ENCODE measurements around the gene GPR62.
"Not testable (repeated sequence)": the region's sequence is repeated elsewhere in the genome, so short reads cannot be mapped to it uniquely, and the experiment has no call there.

The GPR62 gene, protein sequence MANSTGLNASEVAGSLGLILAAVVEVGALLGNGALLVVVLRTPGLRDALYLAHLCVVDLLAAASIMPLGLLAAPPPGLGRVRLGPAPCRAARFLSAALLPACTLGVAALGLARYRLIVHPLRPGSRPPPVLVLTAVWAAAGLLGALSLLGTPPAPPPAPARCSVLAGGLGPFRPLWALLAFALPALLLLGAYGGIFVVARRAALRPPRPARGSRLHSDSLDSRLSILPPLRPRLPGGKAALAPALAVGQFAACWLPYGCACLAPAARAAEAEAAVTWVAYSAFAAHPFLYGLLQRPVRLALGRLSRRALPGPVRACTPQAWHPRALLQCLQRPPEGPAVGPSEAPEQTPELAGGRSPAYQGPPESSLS

DNA sequence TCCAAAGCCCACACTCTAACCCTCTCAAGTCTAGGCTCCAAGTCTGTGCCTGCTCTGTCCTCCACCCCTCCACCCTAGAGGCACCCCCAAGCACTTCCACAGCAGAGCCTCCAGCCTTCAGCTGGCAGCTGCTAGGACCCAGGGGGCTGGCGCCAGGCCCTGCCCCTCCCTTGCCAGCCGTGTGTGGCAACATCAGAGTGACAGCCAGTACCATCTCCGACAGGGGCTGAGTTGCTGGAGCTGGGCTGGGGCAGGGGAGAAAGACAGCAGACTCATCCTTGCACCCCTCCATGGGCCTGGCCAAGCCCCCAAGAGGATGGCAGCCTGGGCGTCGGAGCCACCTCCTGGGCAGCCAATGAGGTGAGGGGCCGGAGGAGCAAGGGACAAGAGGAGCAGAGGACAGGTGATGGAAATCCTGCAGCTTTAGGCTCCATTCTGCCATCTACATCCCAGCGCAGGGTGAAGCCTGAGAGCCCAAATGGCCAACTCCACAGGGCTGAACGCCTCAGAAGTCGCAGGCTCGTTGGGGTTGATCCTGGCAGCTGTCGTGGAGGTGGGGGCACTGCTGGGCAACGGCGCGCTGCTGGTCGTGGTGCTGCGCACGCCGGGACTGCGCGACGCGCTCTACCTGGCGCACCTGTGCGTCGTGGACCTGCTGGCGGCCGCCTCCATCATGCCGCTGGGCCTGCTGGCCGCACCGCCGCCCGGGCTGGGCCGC is at the start of gene GPR62:
Gene GPR62, plus strand, starts transcription at position 207 of the 718 bp plus-strand sequence. Its CDS starts 272 bp downstream, at position 479.
- no peak within 1 kb of the TSS for H3K27ac Mint-ChIP-seq
- DNase-seq (no peak), ATAC-seq (no peak)
- H3K4me1 Mint-ChIP-seq: no peaks in the 10 kb centered on the region
- peaks cover 34% of the 10 kb centered on the region for H3K27me3 Mint-ChIP-seq
- no peaks in the 10 kb centered on the region for H3K9me3 Mint-ChIP-seq
- no peaks in the 10 kb centered on the region for H3K36me3 Mint-ChIP-seq (ENCODE audit: low read depth)
- no peak within 1 kb of the TSS for H3K4me3 Mint-ChIP-seq

DNA sequence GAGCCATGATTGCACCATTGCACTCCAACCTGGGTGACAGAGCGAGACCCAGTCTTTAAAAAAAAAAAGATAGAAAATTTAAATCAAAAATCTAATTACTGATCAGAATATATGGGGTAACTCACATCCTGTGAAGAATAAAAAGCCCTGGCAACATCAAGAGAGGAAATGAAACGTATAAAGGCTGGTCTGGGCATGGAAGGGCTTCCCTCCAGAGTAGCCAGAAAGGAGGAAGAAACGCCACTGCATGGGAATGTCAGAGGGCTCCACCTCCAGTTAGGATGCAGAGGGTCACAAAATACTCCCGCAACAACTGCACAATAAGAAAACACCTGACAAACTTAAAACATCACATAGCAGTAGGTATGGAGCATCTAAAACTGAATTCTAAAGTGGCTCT is 47.2 kb upstream of the GPR62 start:
- Mint-ChIP-seq H3K27me3 (peaks cover 20% of the 10 kb centered on the region), H3K4me3 (no peak overlapping the region), H3K27ac (no peak overlapping the region), H3K36me3 (ENCODE audit: low read depth) (peaks cover 4% of the 10 kb centered on the region), H3K4me1 (no peaks in the 10 kb centered on the region), H3K9me3 (peaks cover 14% of the 10 kb centered on the region)
- DNase-seq: no peak
- ATAC-seq: no peak

DNA sequence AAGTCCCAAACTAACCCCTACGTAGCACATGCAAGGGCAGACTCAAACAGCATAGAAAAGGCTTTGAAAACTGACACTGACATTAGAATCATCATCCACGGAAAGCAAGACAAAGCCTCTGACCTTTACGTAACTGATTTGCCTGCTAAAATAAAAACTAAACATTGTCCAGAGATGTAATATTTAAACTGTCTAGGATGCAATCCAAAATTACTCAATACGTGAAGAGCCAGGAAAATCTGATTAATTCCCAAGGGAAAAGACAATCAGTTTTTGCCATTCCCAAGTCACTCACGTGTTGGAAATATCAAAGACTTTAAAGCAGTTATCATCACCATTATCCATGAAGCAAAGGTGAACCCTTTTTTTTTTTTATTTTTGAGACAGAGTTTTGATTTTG is 38.8 kb upstream of the GPR62 start:
- Mint-ChIP-seq H3K27ac (no peak overlapping the region), H3K27me3 (peaks cover 6% of the 10 kb centered on the region), H3K36me3 (ENCODE audit: low read depth) (no peaks in the 10 kb centered on the region), H3K4me3 (no peak overlapping the region), H3K9me3 (no peaks in the 10 kb centered on the region), H3K4me1 (no peaks in the 10 kb centered on the region)
- ATAC-seq (no peak), DNase-seq (no peak)

DNA sequence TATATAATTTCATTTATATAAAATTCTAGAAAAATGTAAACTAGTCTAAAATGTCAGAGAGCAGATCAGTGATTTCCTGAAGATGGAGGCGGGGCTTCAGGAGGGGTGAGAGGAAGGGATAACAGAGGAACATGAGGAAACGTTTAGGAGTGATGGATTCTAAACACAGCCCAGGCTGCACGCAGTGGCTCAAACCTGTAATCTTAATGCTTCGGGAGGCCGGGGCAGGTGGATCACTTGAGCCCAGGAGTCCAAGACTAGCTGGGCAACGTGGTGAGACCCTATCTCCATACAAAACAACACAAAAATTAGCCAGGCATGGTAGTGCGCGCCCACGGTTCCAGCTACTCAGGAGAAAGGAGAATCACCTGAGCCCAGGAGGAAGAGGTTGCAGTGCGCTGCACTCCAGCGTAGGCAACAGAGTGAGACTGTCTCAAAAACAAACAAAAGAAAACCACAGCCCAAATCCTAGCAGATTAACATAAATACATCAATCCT is 34.1 kb upstream of the GPR62 start:
- DNase-seq: no peak
- Mint-ChIP-seq H3K4me1 (no peaks in the 10 kb centered on the region), H3K4me3 (no peak overlapping the region), H3K9me3 (no peaks in the 10 kb centered on the region), H3K27me3 (peaks cover 8% of the 10 kb centered on the region), H3K27ac (no peak overlapping the region), H3K36me3 (ENCODE audit: low read depth) (no peaks in the 10 kb centered on the region)
- ATAC-seq: no peak

DNA sequence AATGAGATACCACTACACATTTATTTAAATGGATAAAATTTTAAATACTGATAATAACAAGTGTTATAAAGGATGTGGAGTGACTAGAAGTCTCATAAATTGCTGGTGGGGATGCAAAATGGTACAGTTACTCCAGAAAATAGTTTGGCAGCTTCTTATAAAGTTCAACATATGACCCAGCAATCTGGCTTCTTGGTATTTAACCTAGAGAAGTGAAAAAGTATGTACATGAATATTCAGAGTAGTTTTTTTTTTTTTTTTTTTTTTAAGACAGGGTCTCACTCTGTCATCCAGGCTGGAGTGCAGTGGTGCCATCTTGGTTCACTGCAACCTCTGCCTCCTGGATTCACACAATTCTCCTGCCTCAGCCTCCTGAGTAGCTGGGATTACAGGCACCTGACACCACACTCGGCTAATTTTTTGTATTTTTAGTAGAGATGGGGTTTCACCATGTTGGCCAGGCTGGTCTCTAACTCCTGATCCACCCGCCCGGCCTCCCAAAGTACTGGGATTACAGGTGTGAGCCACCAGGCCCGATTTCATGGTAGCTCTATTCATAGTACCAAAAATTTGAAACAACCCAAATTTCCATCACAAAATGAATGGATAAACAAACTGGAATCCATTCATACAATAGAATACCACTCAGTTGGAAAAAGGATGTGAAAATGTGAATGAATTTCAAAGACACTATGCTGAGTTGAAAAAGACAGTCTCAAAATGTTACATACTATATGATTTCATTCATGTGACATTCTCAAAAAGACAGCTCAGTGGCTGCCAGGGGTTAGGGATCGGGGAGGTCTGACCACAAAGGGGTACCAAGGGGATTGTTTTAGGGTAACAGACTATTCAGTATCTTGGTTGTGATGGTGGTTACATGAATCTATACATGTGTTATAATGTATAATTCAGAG is 27.9 kb upstream of the GPR62 start:
- Mint-ChIP-seq H3K36me3 (ENCODE audit: low read depth) (peaks cover 14% of the 10 kb centered on the region), H3K4me3 (no peak overlapping the region), H3K27ac (no peak overlapping the region), H3K4me1 (no peaks in the 10 kb centered on the region), H3K9me3 (no peaks in the 10 kb centered on the region), H3K27me3 (peaks cover 1% of the 10 kb centered on the region)
- ATAC-seq (no peak), DNase-seq (no peak)

DNA sequence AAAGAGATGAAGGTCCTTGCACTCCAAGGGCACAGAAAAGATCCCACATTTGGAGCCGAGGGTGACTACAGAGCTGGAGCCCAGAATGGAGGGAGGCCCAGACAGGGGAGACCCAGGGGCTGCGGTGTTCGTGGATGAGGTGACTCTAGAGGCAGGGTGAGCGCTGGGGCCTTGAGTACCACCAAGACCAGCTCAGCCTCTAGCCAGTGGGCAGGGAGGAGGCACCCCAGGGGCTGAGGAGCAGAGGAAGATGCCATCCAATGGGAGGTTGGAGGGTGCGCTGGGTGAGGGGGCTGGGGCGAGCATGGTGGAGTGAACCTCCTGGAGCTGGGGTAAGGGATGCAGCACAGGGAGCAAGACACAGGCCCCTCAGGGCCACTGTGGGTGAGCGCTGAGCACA is 26.7 kb upstream of the GPR62 start:
- Mint-ChIP-seq H3K36me3 (ENCODE audit: low read depth) (peaks cover 18% of the 10 kb centered on the region), H3K9me3 (no peaks in the 10 kb centered on the region), H3K27me3 (no peaks in the 10 kb centered on the region), H3K4me3 (no peak overlapping the region), H3K4me1 (no peaks in the 10 kb centered on the region), H3K27ac (no peak overlapping the region)
- DNase-seq: no peak
- no peak for ATAC-seq

DNA sequence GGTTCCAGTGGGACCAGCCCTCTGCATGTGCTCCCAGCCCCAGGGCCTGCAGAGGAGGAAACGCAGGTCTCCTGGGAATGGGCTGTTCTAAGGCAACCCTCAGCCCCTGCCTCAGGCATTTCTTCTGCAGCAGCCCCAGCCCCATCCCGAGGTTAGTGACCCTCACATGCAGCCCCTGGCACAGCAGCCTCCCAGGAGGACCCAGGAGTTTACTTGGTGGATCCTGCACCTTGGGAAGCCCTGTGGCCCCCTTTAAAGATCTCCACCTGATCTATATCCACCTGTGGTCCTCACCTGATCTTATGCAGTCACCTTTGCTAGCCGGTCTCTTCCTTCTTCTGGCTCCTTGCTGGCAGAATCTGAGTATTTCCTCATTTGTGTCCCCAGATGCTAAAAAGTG is 26.2 kb upstream of the GPR62 start:
- not testable (repeated sequence) for H3K27me3 Mint-ChIP-seq, DNase-seq, H3K4me1 Mint-ChIP-seq, H3K9me3 Mint-ChIP-seq, ATAC-seq, H3K27ac Mint-ChIP-seq, H3K4me3 Mint-ChIP-seq
- H3K36me3 Mint-ChIP-seq (ENCODE audit: low read depth): peaks cover 22% of the 10 kb centered on the region

DNA sequence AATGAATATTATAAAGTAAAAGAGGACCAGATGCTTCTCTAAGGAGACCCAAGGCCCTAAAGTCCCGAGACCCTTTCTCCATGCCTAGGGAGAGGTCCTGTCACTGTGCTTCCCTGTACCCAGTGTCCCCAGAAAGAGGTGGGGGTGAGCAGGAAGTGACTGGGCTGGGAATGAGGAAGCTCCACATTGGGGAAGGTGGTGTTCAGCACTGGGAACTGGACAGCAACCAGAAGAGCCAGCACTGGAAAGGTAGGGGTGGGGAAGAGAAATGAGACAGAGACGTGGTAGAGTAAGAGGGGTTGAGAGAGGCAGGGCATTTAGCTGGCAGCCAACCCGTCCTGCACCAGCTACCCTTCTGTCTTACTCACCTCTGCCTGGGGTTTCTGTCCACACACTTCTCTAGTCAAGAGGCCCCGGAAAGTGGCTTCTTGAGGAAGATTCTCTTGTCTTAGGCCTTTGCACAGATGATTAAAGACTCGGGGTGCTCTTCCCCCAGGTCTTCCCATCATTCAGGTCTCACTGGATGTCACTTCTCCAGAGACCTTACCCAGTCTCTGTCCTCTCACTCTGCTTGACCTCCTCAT is 25.7 kb upstream of the GPR62 start:
- Mint-ChIP-seq H3K36me3 (ENCODE audit: low read depth) (peaks cover 25% of the 10 kb centered on the region), H3K4me3 (no peak overlapping the region), H3K27me3 (no peaks in the 10 kb centered on the region), H3K27ac (no peak overlapping the region), H3K9me3 (no peaks in the 10 kb centered on the region), H3K4me1 (no peaks in the 10 kb centered on the region)
- no peak for ATAC-seq
- no peak for DNase-seq

DNA sequence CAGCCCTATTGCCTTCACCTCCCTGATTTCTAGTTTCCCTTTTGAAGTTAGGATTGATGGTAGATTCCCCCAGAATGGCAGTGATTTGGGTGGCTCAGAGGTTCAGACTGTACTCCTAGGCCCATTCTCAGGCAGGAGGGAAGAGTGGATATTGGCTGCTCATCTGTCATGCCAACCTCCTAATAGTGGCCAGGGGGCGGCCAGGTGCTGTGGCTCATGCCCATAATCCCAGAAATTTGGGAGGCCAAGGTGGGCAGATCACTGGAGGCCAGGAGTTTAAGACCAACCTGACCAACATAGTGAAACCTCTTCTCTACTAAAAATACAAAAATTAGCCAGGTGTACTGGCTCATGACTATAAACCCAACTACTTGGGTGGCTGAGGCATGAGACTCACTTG is 24.7 kb upstream of the GPR62 start:
- ATAC-seq: no peak
- Mint-ChIP-seq H3K4me1 (no peaks in the 10 kb centered on the region), H3K27me3 (no peaks in the 10 kb centered on the region), H3K27ac (no peak overlapping the region), H3K36me3 (ENCODE audit: low read depth) (peaks cover 26% of the 10 kb centered on the region), H3K9me3 (no peaks in the 10 kb centered on the region), H3K4me3 (no peak overlapping the region)
- DNase-seq: no peak

DNA sequence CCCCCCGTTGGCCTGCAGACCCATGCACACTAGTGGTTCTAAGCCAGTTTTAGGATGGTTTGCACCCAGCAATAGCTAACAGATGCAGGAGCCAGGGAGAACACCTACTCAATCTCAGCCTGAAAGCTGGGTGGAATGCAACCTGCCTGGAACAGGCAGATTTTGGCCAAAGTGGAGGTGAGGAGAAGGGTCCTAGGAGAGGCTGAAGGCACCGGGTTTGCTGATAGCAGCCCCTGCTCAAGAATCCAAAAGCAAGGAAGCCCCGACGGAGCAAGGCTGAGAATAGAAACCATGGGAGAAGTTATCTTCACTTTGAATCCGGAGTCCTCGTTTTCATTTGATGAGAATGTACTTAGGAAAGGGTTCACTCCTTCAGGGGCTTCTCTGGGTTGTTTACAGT is 23.4 kb upstream of the GPR62 start:
- DNase-seq (no peak), ATAC-seq (no peak)
- H3K4me3 Mint-ChIP-seq: no peak overlapping the region
- peaks cover 26% of the 10 kb centered on the region for H3K36me3 Mint-ChIP-seq (ENCODE audit: low read depth)
- H3K27ac Mint-ChIP-seq: no peak overlapping the region
- no peaks in the 10 kb centered on the region for H3K4me1 Mint-ChIP-seq
- no peaks in the 10 kb centered on the region for H3K27me3 Mint-ChIP-seq
- H3K9me3 Mint-ChIP-seq: no peaks in the 10 kb centered on the region

DNA sequence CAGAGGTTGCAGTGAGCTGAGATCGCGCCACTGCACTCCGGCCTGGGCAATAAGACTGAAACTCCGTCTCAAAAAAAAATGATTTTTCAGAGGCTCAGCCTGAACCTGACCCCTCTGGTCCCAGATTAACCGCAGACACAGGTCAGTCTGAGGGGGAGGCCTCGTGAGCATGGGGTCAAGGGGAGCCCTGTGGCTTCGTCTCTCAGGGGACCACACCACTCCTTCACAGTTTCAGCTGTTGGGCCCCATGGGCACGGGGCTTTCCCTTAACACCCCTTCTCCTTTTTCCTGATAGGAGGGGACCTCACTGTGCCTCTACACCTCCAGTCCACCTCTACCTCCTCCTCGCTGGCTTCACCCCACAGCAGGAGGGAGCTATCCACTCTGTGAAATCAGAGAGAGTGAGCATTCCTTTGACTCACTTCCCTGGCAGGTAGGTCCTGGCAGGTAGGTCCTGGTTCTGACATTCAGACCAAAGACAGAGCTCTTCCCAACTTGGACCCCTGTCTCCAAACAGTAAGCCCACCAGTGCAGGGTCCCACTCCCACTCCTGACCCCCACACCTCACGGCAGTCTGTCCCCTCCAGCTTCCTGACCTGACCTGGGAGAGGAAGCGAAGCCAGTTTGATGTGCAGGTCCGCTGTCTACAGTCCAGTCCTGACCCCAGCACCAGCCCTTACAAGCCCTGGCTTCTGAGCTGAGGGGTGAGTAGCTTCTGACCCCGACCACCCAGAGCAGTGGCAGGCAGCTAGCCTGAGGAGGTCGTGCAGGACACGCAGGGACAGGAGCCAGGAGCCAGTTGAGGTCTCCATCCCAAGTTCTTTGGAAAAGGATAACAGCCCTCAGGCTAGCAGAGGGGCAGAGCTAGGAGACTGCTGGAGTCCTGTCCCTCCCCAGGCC is 22.5 kb upstream of the GPR62 start:
- Mint-ChIP-seq H3K36me3 (ENCODE audit: low read depth) (peaks cover 33% of the 10 kb centered on the region), H3K27me3 (no peaks in the 10 kb centered on the region), H3K9me3 (no peaks in the 10 kb centered on the region), H3K27ac (no peak overlapping the region), H3K4me3 (no peak overlapping the region), H3K4me1 (no peaks in the 10 kb centered on the region)
- DNase-seq: no peak
- ATAC-seq: no peak

DNA sequence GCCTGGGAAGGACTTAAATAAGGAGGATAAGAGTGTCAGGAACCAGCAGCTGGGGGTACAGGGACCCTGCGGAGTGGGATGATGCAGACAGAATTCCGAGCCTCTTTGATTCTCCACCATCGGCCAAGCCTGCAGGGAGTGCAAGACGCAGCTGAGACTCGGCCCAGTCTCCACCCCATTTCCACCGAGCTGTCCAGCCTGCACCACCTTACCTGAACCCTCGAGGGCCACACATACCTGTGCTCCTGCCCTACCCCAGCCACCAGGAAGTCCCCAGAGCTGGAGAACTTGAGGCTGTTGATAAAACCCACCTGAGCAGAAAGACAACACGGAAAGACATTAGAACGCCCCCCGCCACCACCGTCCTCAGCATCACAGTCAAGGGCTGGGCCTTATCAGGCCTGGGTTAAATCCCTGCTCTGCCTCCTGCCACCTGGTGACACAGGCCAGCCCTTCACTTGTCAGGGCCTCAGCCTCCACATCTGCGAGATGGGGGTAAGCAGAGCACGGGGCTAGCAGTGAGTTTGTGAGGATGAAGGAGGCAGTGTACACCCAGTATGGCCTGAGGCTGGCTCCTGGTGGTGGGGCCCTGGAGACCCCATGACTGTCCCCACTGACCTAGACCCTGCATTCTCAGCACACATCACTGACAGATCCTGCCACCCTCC is 21.6 kb upstream of the GPR62 start:
- Mint-ChIP-seq H3K4me3 (no peak overlapping the region), H3K9me3 (no peaks in the 10 kb centered on the region), H3K27me3 (no peaks in the 10 kb centered on the region), H3K27ac (no peak overlapping the region), H3K36me3 (ENCODE audit: low read depth) (peaks cover 36% of the 10 kb centered on the region), H3K4me1 (peaks cover 3% of the 10 kb centered on the region)
- DNase-seq: no peak
- no peak for ATAC-seq

Data from activated naive CD8-positive, alpha-beta T cell treated with anti-CD3 and anti-CD28 coated beads, Interleukin-2, amount 50 U/mL, for 24 hours (primary cell).